Activated CD4-positive, CD25-positive, alpha-beta regulatory T cell treated with anti-CD3 and anti-CD28 coated beads, Interleukin-2, amount 50 U/mL, for 72 hours (primary cell): Measurements from ENCODE around the gene SPG21.

Experiments used
- DNase-seq: peaks from one replicate; pipeline ENCODE4 v3.0.0; 2021

SPG21 gene

GRCh38 chr15:64934023-64934422 is 55.7 kb downstream of the SPG21 start:
- DNase-seq: no peak

DNA sequence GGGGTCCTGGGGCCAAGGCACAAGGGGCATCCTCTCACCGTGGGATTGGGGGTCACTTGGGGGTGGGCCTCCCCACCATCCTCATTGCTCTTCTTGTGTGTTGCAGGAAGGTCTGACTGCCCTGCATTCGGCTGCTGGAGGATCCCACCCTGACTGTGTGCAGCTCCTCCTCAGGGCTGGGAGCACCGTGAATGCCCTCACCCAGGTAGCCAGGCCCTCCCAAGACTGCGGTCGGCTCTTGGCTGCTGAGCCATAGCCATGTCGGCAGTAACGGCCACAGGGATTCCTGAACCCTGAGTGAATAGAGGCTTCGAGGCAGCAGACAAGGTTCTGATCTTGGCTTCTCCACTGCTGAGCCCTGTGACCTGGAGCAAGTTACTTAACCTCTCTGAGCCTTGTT is 58.3 kb downstream of the SPG21 start:
- no peak for DNase-seq

DNA sequence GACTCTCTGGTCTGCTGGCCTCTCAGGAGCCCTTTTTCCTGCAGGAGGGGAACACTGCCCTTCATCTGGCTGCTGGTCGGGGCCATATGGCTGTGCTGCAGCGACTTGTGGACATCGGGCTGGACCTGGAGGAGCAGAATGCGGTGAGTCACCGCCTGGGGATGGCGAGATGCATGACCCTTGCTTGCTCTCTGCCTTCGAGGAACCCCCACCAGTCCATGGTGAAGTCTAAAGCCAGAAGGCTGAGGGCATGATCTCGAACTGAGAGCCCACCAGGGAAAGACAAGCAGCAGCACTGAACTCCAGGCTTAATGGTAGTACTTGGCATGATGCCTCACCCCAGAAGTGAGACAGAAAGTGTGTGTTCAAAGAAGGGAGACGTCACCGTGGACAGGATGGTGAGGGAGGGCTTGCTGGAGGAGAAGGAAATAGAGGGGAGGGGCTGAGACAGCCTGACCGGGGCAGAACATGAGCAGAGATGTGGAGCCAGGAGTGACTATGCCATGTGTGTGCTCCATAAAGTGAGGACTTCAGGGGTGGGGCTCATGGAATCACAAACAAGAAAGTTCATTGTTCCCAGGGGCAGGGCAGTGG is 58.8 kb downstream of the SPG21 start:
- DNase-seq: no peak

GRCh38 chr15:64930019-64930652 is 59.6 kb downstream of the SPG21 start:
- no peak for DNase-seq

DNA sequence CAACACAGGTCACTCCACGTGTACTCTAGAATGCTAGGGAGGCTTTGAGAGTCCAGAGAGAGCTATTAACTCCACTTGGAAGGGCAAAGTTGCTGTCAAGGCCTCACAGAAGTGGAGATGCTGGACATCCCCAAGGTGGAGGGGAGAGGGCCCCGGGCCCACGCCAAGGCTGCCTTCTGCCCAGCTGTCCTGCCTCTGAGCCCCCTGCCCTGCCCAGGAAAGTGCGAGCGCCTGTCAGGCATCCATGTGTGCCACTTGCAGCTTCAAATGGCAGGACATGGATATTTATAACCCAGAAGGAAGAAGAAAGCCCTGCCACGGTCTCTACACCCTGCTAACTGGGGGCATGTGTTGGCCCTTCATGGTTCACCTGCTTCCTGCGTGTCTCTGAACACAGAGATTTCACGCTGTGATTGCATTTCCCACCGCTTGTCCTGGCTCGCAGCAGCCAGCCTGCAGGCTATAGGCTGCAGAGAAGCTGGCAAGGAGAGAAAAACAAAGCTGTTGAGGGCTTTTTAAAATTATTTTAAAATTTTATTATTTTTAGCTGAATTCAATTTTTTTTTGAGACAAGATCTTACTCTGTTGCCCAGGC is 61.0 kb downstream of the SPG21 start:
- DNase-seq: no peak

- DNase-seq: no peak
These were observed 63.1 kb downstream of the SPG21 start for GRCh38 chr15:64926661-64927060.

- DNase-seq: no peak
These were observed 64.1 kb downstream of the SPG21 start for GRCh38 chr15:64925335-64926330.

- DNase-seq: no peak
These were observed 66.2 kb downstream of the SPG21 start for GRCh38 chr15:64923546-64923945.

DNA sequence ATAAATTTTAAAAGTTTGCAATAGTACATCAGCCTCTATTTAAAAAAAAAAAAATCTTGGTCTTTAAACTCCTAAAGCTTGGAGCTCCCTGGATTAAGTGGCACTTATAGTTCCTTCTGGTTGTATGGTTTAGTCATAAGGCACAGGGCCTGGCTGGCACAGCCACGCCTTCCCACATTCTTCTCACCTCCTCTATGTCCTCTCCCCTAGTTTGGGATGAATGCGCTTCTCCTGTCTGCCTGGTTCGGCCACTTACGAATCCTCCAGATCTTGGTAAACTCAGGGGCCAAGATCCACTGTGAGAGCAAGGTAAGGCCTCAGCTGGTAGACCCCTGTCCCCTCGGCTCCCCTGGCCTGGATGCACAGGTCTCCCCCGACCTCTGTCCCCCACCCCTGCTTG is 68.0 kb downstream of the SPG21 start:
- no peak for DNase-seq

- DNase-seq: no peak
These were observed 70.0 kb downstream of the SPG21 start for GRCh38 chr15:64919721-64920120.

GRCh38 chr15:64917211-64917610 is 72.5 kb downstream of the SPG21 start:
- DNase-seq: no peak

DNA sequence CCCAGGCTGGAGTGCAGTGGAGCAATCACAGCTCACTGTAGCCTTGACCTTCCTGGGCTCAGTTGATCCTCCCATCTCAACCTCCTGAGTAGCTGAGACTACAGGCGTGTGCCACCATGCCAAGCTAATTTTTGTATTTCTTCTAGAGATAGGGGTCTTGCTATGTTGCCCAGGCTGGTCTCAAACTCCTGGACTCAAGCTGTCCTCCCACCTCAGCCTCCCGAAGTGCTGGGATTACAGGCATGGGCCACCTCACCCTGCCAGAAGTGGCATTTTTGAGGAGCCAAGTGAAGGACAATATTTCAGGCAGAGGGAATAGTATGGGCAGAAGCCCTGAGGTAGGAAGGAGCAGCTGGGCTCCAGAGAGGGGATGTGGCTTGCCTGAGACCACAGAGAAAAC is 73.3 kb downstream of the SPG21 start:
- DNase-seq: no peak

GRCh38 chr15:64915518-64916227 is 74.0 kb downstream of the SPG21 start:
- no peak for DNase-seq
